IMR-90 (cell line): ENCODE results near the gene ELMO1. TPM values are rescaled to one million over a fixed set of nuclear protein-coding genes. Genes with fewer than 3 reads are reported as not detected.

Experiments used
- ATAC-seq: fragments of 200-7000 bp; cut with Tn5 transposase; 2 replicates; pipeline ENCODE4 v1.9.1; 2020; ENCODE audit warnings: low read depth, mild to moderate bottlenecking, moderate library complexity
- BruUV-seq: library from RNA; stranded (reverse); fragments of 400-500 nt; replicated peaks from 2 replicates; lab custom pipeline; 2021; lab: Mats Ljungman, UMichigan
- CTCF ChIA-PET: fragments of 300-600 bp; formaldehyde crosslinking; extraction: SDS; loops from one replicate; lab custom pipeline; 2021; ENCODE audit warnings: antibody characterized with exemption; lab: Yijun Ruan, JAX
- POLR2A ChIA-PET: fragments of 300-600 bp; sonication (Branson Sonifier 250); formaldehyde crosslinking; loops from one replicate; lab custom pipeline; 2022; ENCODE audit warnings: antibody characterized with exemption; ENCODE audit not compliant: unreplicated experiment; lab: Charles Lee
- DNase-seq: peaks from one replicate; pipeline ENCODE4 v3.0.0; 2013
- H2AFZ ChIP-seq: replicated peaks from 2 replicates; pipeline ENCODE3; 2013; ENCODE audit warnings: low read length, mild to moderate bottlenecking; ENCODE audit not compliant: poor library complexity
- H2AK5ac ChIP-seq: 2 replicates; pipeline ENCODE4 v1.6.1; 2013; ENCODE audit warnings: low read depth, low read length, inconsistent platforms
- H2AK9ac ChIP-seq: replicated peaks from 2 replicates; pipeline ENCODE3; 2013; ENCODE audit warnings: mild to moderate bottlenecking, low read depth, low read length, moderate library complexity; ENCODE audit not compliant: poor library complexity
- H2BK120ac ChIP-seq: 2 replicates; pipeline ENCODE4 v1.6.1; 2013; ENCODE audit warnings: low read depth, low read length, inconsistent platforms
- H2BK15ac ChIP-seq: 3 replicates; pipeline ENCODE4 v1.6.1; 2013; ENCODE audit warnings: low read depth, low read length, inconsistent platforms
- H2BK20ac ChIP-seq: 2 replicates; pipeline ENCODE4 v1.6.1; 2013; ENCODE audit warnings: low read depth, mild to moderate bottlenecking, inconsistent platforms, low read length, moderate library complexity
- H2BK5ac ChIP-seq: 2 replicates; pipeline ENCODE4 v1.6.1; 2013; ENCODE audit warnings: mild to moderate bottlenecking, low read depth, low read length, inconsistent platforms; ENCODE audit not compliant: poor library complexity, severe bottlenecking
- H3K14ac ChIP-seq: replicated peaks from 2 replicates; pipeline ENCODE4 v1.6.1; 2013; ENCODE audit warnings: low read depth, low read length, inconsistent platforms
- H3K18ac ChIP-seq: 2 replicates; pipeline ENCODE4 v1.6.1; 2013; ENCODE audit warnings: low read depth, low read length, control low read depth
- H3K23ac ChIP-seq: 2 replicates; pipeline ENCODE4 v1.6.1; 2013; ENCODE audit warnings: low read depth, low read length, inconsistent platforms
- H3K27ac ChIP-seq: 2 replicates; pipeline ENCODE4 v1.5.1; 2013; ENCODE audit warnings: mild to moderate bottlenecking, control low read depth, low read length; ENCODE audit not compliant: insufficient read depth
- H3K27me3 ChIP-seq: 2 replicates; pipeline ENCODE4 v1.6.1; 2013; ENCODE audit warnings: low read length; ENCODE audit not compliant: control insufficient read depth, insufficient read depth
- H3K36me3 ChIP-seq: 2 replicates; pipeline ENCODE4 v1.6.1; 2013; ENCODE audit warnings: low read length, mixed read lengths; ENCODE audit not compliant: control insufficient read depth, insufficient read depth
- H3K4ac ChIP-seq: 2 replicates; pipeline ENCODE4 v1.6.1; 2013; ENCODE audit warnings: low read depth, low read length, inconsistent platforms
- H3K4me1 ChIP-seq: 2 replicates; pipeline ENCODE4 v1.6.1; 2013; ENCODE audit warnings: low read length, mixed read lengths; ENCODE audit not compliant: control insufficient read depth, insufficient read depth
- H3K4me2 ChIP-seq: 2 replicates; pipeline ENCODE4 v1.6.1; 2013; ENCODE audit warnings: low read depth, mild to moderate bottlenecking, control low read depth, low read length, moderate library complexity
- H3K4me3 ChIP-seq: 2 replicates; pipeline ENCODE4 v1.5.1; 2013; ENCODE audit warnings: low read depth, mild to moderate bottlenecking, control low read depth, low read length, moderate library complexity; ENCODE audit not compliant: insufficient read depth
- H3K56ac ChIP-seq: 2 replicates; pipeline ENCODE4 v1.6.1; 2013; ENCODE audit warnings: low read length, inconsistent platforms; ENCODE audit not compliant: insufficient read depth; ENCODE audit errors: extremely low read depth
- H3K79me1 ChIP-seq, 2 experiments: 2 replicates each; pipeline ENCODE4 v1.6.1; 2013; ENCODE audit warnings: low read length in 2 of 2, inconsistent platforms in 1 of 2, low read depth in 1 of 2
- H3K9ac ChIP-seq: 2 replicates; pipeline ENCODE4 v1.6.1; 2013; ENCODE audit warnings: low read depth, low read length, control low read depth
- H3K9me1 ChIP-seq: 2 replicates; pipeline ENCODE4 v1.6.1; 2013; ENCODE audit warnings: low read length, inconsistent platforms; ENCODE audit not compliant: insufficient read depth
- H3K9me3 ChIP-seq: 2 replicates; pipeline ENCODE4 v1.6.1; 2013; ENCODE audit warnings: low read length; ENCODE audit not compliant: control insufficient read depth, insufficient read depth
- H4K20me1 ChIP-seq: 2 replicates; pipeline ENCODE4 v1.6.1; 2013; ENCODE audit warnings: low read length, inconsistent platforms; ENCODE audit not compliant: insufficient read depth
- H4K5ac ChIP-seq: 2 replicates; pipeline ENCODE4 v1.6.1; 2013; ENCODE audit warnings: mild to moderate bottlenecking, low read depth, low read length, control low read depth
- H4K8ac ChIP-seq, 2 experiments: 2 replicates each; pipeline ENCODE4 v1.6.1; 2013; ENCODE audit warnings: low read depth in 2 of 2, low read length in 2 of 2, control low read depth in 1 of 2, inconsistent platforms in 1 of 2
- H4K91ac ChIP-seq: 2 replicates; pipeline ENCODE4 v1.6.1; 2013; ENCODE audit warnings: low read depth, low read length, inconsistent platforms; ENCODE audit not compliant: insufficient read depth
- NFE2L2 ChIP-seq: fragments of 150-350 bp; IDR thresholded peaks from 2 replicates; pipeline ENCODE4 v1.6.1; 2016; ENCODE audit warnings: low read depth, mild to moderate bottlenecking, low read length
- WGBS, 2 experiments: methylation state at CpG; one replicate each; pipeline versions ENCODE4 v1.1.5 to v1.1.7; 2013; ENCODE audit warnings: missing lambda C conversion rate in 2 of 2; ENCODE audit not compliant: insufficient read length in 1 of 2; ENCODE audit errors: extremely low coverage in 2 of 2; 5-methylcytosine and 5-hydroxymethylcytosine counted together
- dilution Hi-C: fragments of 300-500 bp; cut with HindIII; formaldehyde crosslinking; loops from one replicate; pipeline ENCODE4 v1.14.3; 2018; ENCODE audit warnings: low sequenced_read_pairs; ENCODE audit not compliant: unreplicated experiment
- in situ Hi-C: fragments of 300-500 bp; cut with MboI; formaldehyde crosslinking; loops from 3 replicates; pipeline ENCODE4 v1.14.3; 2019; ENCODE audit warnings: low sequenced_read_pairs, inconsistent platforms, mixed read lengths
- intact Hi-C: fragments of 100-400 bp; cut with micrococcal nuclease; formaldehyde crosslinking; loops from 2 replicates; pipeline ENCODE4 v1.10.0; 2022
- polyA plus RNA-seq, 3 experiments: library from polyadenylated mRNA; depleted of rRNA; stranded (reverse); fragments of >200 nt; gene quantifications; 2 replicates each; pipeline ENCODE4 v1.2.3, GENCODE V29; 2012; ENCODE audit warnings: low replicate concordance in 1 of 3
- total RNA-seq: library from RNA; depleted of rRNA; stranded (reverse); fragments of >200 nt; gene quantifications from 2 replicates; pipeline ENCODE4 v1.2.3, GENCODE V29; 2012

ELMO1 gene
- total and polyA plus RNA-seq, 2 of the 4 experiments (the other 2 are of a cell fraction), result 0.03 TPM; not detected in 1

- H3K36me3 ChIP-seq, result no peaks in the 10 kb centered on the region
- H2AFZ ChIP-seq, result no peak overlapping the region
- H4K91ac ChIP-seq, result no peak overlapping the region
- H4K20me1 ChIP-seq, result no peaks in the 10 kb centered on the region
- no peak overlapping the region for H3K18ac ChIP-seq
- no peak overlapping the region for H2BK120ac ChIP-seq
- in situ Hi-C loops (no loop called here), dilution Hi-C loops (no loop called here), intact Hi-C loops (no loop called here)
- H3K9me1 ChIP-seq, result no peaks in the 10 kb centered on the region
- no peak overlapping the region for H3K4me3 ChIP-seq
- H2AK5ac ChIP-seq, result no peak overlapping the region
- H2AK9ac ChIP-seq, result no peak overlapping the region
- no peaks in the 10 kb centered on the region; the same call in 1 of the 2 replicates for H3K27me3 ChIP-seq
- POLR2A ChIA-PET, result no interaction called here
- H2BK15ac ChIP-seq, result no peak overlapping the region
- H3K79me1 ChIP-seq, result no peaks in the 10 kb centered on the region
- no TSS peak for BruUV-seq
- no peak overlapping the region for H4K5ac ChIP-seq
- no peak overlapping the region for H3K4ac ChIP-seq
- no peak overlapping the region for H3K14ac ChIP-seq
- H2BK5ac ChIP-seq, result no peak overlapping the region
- no peak overlapping the region for H3K56ac ChIP-seq
- H3K27ac ChIP-seq, result no peak overlapping the region
- WGBS, 2 experiments, result 83% methylated on average over 1 of the region's 5 CpGs; no CpG with 5 or more reads in 1 of the 2 experiments
- H3K23ac ChIP-seq, result no peak overlapping the region
- H3K9ac ChIP-seq, result no peak overlapping the region
- no peak for TF ChIP-seq NFE2L2
- no peaks in the 10 kb centered on the region for H3K9me3 ChIP-seq
- no peak overlapping the region for H4K8ac ChIP-seq
- no peak overlapping the region for H3K4me2 ChIP-seq
- DNase-seq (no peak), ATAC-seq (no peak)
- no peaks in the 10 kb centered on the region for H3K4me1 ChIP-seq
- no peak overlapping the region for H2BK20ac ChIP-seq
- CTCF ChIA-PET, result no interaction called here
Observed at GRCh38 chr7:37076668-37077067, 372.0 kb downstream of the ELMO1 start.
